NCI-H446 treated with DMSO at 0.1 percent for 48 hours (cell line): ENCODE results near the gene CCDC40.

Experiments used
- DNase-seq: peaks from one replicate; lab custom pipeline; 2025; lab: John Stamatoyannopoulos, UW

The CCDC40 gene

GRCh38 chr17:80101946-80102663 lies 65.7 kb downstream of the CCDC40 start:
- no peak for DNase-seq

GRCh38 chr17:80102664-80103448 lies 66.4 kb downstream of the CCDC40 start:
- no peak for DNase-seq

- no peak for DNase-seq
Observed at GRCh38 chr17:80103449-80104085, 67.1 kb downstream of the CCDC40 start.

GRCh38 chr17:80104321-80104955 lies 68.0 kb downstream of the CCDC40 start:
- no peak for DNase-seq

GRCh38 chr17:80104956-80105375 lies 68.5 kb downstream of the CCDC40 start:
- no peak for DNase-seq

- DNase-seq: no peak
Observed at GRCh38 chr17:80105762-80106161, 69.3 kb downstream of the CCDC40 start.

- DNase-seq: no peak
Observed at GRCh38 chr17:80106176-80106575, 69.7 kb downstream of the CCDC40 start.

GRCh38 chr17:80106751-80107150 lies 70.3 kb downstream of the CCDC40 start:
- DNase-seq: no peak

GRCh38 chr17:80107231-80108021 lies 71.0 kb downstream of the CCDC40 start:
- no peak for DNase-seq

- no peak for DNase-seq
Observed at GRCh38 chr17:80108036-80108971, 71.9 kb downstream of the CCDC40 start.

- no peak for DNase-seq
Observed at GRCh38 chr17:80109066-80109660, 72.7 kb downstream of the CCDC40 start.

- no peak for DNase-seq
Observed at GRCh38 chr17:80109713-80110446, 73.4 kb downstream of the CCDC40 start.

- no peak for DNase-seq
Observed at GRCh38 chr17:80110447-80110812, 74.0 kb downstream of the CCDC40 start.

- DNase-seq: no peak
Observed at GRCh38 chr17:80110927-80111701, 74.7 kb downstream of the CCDC40 start.

GRCh38 chr17:80111702-80112470 lies 75.4 kb downstream of the CCDC40 start:
- no peak for DNase-seq

GRCh38 chr17:80112471-80113032 lies 76.1 kb downstream of the CCDC40 start:
- no peak for DNase-seq

GRCh38 chr17:80113033-80113484 lies 76.6 kb downstream of the CCDC40 start:
- DNase-seq: no peak
